HCT116 (cell line): ENCODE results near the gene NAPB. TPM values are rescaled to one million over a fixed set of nuclear protein-coding genes. Genes with fewer than 3 reads are reported as not detected.

Source experiments
- ATAC-seq: fragments of 200-7000 bp; cut with Tn5 transposase; 2 replicates; pipeline ENCODE4 v1.9.1; 2020; ENCODE audit warnings: mild to moderate bottlenecking, moderate library complexity
- BruUV-seq: library from RNA; stranded (reverse); fragments of 400-500 nt; replicated peaks from 2 replicates; lab custom pipeline; 2021; lab: Mats Ljungman, UMichigan
- CTCF ChIA-PET: fragments of 300-600 bp; sonication (Branson Sonifier 250); formaldehyde crosslinking; loops from one replicate; lab custom pipeline; 2021; ENCODE audit warnings: antibody characterized with exemption; lab: Charles Lee
- POLR2A ChIA-PET: fragments of 300-600, 350-600 bp; sonication (Branson Sonifier 250); formaldehyde crosslinking; loops from one replicate; lab custom pipeline; 2021; ENCODE audit warnings: antibody characterized with exemption; lab: Charles Lee
- RAD21 ChIA-PET, 2 experiments: fragments of 300-600 bp; sonication (Branson Sonifier 250); formaldehyde crosslinking; loops; one replicate each; lab custom pipeline; 2023; ENCODE audit warnings: low total read pairs in 2 of 2; ENCODE audit not compliant: uncharacterized antibody in 2 of 2, unreplicated experiment in 2 of 2, low non-redundant PET in 1 of 2; lab: Charles Lee
- DNase-seq: peaks from one replicate; pipeline ENCODE4 v3.0.0-alpha.2; 2010; ENCODE audit warnings: low read depth, low spot score
- H2AFZ ChIP-seq: fragments of 200-600 bp; shearing (Covaris generic), sonication (generic); 2 replicates; pipeline ENCODE4 v1.6.1; 2017; ENCODE audit warnings: low read depth, mixed run types, mixed read lengths, antibody characterized with exemption, low read length; ENCODE audit not compliant: poor library complexity, severe bottlenecking
- H3K27ac ChIP-seq: 2 replicates; pipeline ENCODE4 v1.5.1; 2012; ENCODE audit warnings: low read depth, low read length
- H3K27me3 ChIP-seq: fragments of 200-600 bp; sonication (generic); 2 replicates; pipeline ENCODE4 v1.6.1; 2016; ENCODE audit warnings: mixed run types, low read length, mixed read lengths; ENCODE audit not compliant: insufficient read depth
- H3K36me3 ChIP-seq, 2 experiments: fragments of 200-500 bp in 1 of 2; fragments of 200-600 bp in 1 of 2; sonication (Bioruptor generic) in 1 of 2; sonication (generic) in 1 of 2; 2 replicates each; pipeline versions ENCODE4 v1.5.1 to v1.6.1; 2014 to 2016; ENCODE audit warnings: low read length in 2 of 2, inconsistent platforms in 1 of 2, mixed read lengths in 1 of 2, mixed run types in 1 of 2; ENCODE audit not compliant: insufficient read depth in 2 of 2, control insufficient read depth in 1 of 2
- H3K4me1 ChIP-seq, 2 experiments: fragments of 200-600 bp in 1 of 2; sonication (generic) in 1 of 2; 2 replicates each; pipeline versions ENCODE4 v1.5.1 to v1.6.1; 2012 to 2017; ENCODE audit warnings: low read length in 2 of 2, inconsistent platforms in 1 of 2, mild to moderate bottlenecking in 1 of 2, mixed read lengths in 1 of 2, mixed run types in 1 of 2, moderate library complexity in 1 of 2; ENCODE audit not compliant: insufficient read depth in 2 of 2, control insufficient read depth in 1 of 2
- H3K4me2 ChIP-seq: fragments of 200-600 bp; sonication (generic); 2 replicates; pipeline ENCODE4 v1.6.1; 2017; ENCODE audit warnings: mixed run types, low read length, mixed read lengths
- H3K4me3 ChIP-seq, 2 experiments: fragments of 200-600 bp in 1 of 2; sonication (generic) in 1 of 2; replicated peaks in 1 of 2; 2 replicates each; pipeline ENCODE4 v1.5.1; 2011 to 2016; ENCODE audit warnings: low read length in 2 of 2, control low read depth in 1 of 2, low read depth in 1 of 2, mild to moderate bottlenecking in 1 of 2, mixed read lengths in 1 of 2, mixed run types in 1 of 2
- H3K79me2 ChIP-seq: fragments of 200-600 bp; sonication (generic); 2 replicates; pipeline ENCODE4 v1.6.1; 2017; ENCODE audit warnings: mild to moderate bottlenecking, mixed run types, low read length, moderate library complexity, mixed read lengths; ENCODE audit not compliant: insufficient read depth
- H3K9ac ChIP-seq: fragments of 200-600 bp; sonication (generic); 2 replicates; pipeline ENCODE4 v1.6.1; 2016; ENCODE audit warnings: low read length, mixed read lengths
- H3K9me2 ChIP-seq: fragments of 200-600 bp; sonication (generic), shearing (Covaris generic); 2 replicates; pipeline ENCODE4 v1.6.1; 2017; ENCODE audit warnings: mixed run types, mild to moderate bottlenecking, moderate library complexity; ENCODE audit not compliant: insufficient read depth
- H3K9me3 ChIP-seq, 2 experiments: fragments of 200-500 bp in 1 of 2; fragments of 200-600 bp in 1 of 2; sonication (Bioruptor generic) in 1 of 2; sonication (generic) in 1 of 2; 2 replicates each; pipeline ENCODE4 v1.6.1; 2014 to 2017; ENCODE audit warnings: low read length in 2 of 2, mixed read lengths in 2 of 2, inconsistent platforms in 1 of 2, low read depth in 1 of 2, mild to moderate bottlenecking in 1 of 2, mixed run types in 1 of 2, moderate library complexity in 1 of 2; ENCODE audit not compliant: control insufficient read depth in 1 of 2, insufficient read depth in 1 of 2
- H4K20me1 ChIP-seq: fragments of 200-600 bp; sonication (generic), shearing (Covaris generic); 2 replicates; pipeline ENCODE4 v1.6.1; 2017; ENCODE audit warnings: mixed run types, mild to moderate bottlenecking, moderate library complexity; ENCODE audit not compliant: insufficient read depth
- CBX3 ChIP-seq: IDR thresholded peaks from 2 replicates; pipeline ENCODE4 v1.6.1; 2012; ENCODE audit warnings: low read depth
- EZH2 ChIP-seq: fragments of 200-600 bp; sonication (generic); IDR thresholded peaks from 2 replicates; pipeline ENCODE4 v1.6.1; 2017; ENCODE audit warnings: antibody characterized with exemption, mixed run types
- JUND ChIP-seq: IDR thresholded peaks from 2 replicates; pipeline ENCODE4 v1.6.1; 2012
- POLR2A ChIP-seq: IDR thresholded peaks from 2 replicates; pipeline ENCODE4 v1.7.0; 2011; ENCODE audit warnings: borderline replicate concordance; ENCODE audit not compliant: insufficient read depth, insufficient read length; ENCODE audit errors: extremely low read depth
- POLR2AphosphoS5 ChIP-seq: IDR thresholded peaks from 2 replicates; pipeline ENCODE4 v1.6.1; 2011; ENCODE audit warnings: mild to moderate bottlenecking, low read depth, low read length, moderate library complexity
- SIN3A ChIP-seq: IDR thresholded peaks from 2 replicates; pipeline ENCODE4 v1.6.1; 2012; ENCODE audit warnings: low read depth
- TCF7L2 ChIP-seq: IDR thresholded peaks from 2 replicates; pipeline ENCODE4 v1.7.0; 2011; ENCODE audit warnings: borderline replicate concordance, inconsistent platforms; ENCODE audit not compliant: insufficient read depth, insufficient read length; ENCODE audit errors: extremely low read depth
- ZFX ChIP-seq: fragments of 450-650 bp; IDR thresholded peaks from 2 replicates; pipeline ENCODE4 v1.6.1; 2017
- ZNF274 ChIP-seq: fragments of 200-500 bp; sonication (Bioruptor generic); IDR thresholded peaks from 2 replicates; pipeline ENCODE4 v1.6.1; 2014; ENCODE audit warnings: mild to moderate bottlenecking, low read depth, low read length, inconsistent platforms
- intact Hi-C: fragments of 100-400 bp; cut with micrococcal nuclease; formaldehyde crosslinking; loops from 2 replicates; pipeline ENCODE4 v1.10.0; 2022
- total RNA-seq: library from RNA; stranded (reverse); gene quantifications from one replicate; pipeline ENCODE4 v1.2.1, GENCODE V29; 2021; ENCODE audit not compliant: unreplicated experiment
- TF ChIP-seq, protein P1 (sequence below): IDR thresholded peaks from 2 replicates; pipeline ENCODE4 v1.6.1; 2011; ENCODE audit warnings: mild to moderate bottlenecking, low read length, moderate library complexity; ENCODE audit not compliant: insufficient replicate concordance; ENCODE audit errors: extremely low read depth
- TF ChIP-seq, protein P2 (sequence below): IDR thresholded peaks from 2 replicates; pipeline ENCODE4 v1.6.1; 2012

The NAPB gene
- total RNA-seq, 1 experiment from 2014 or later, result 7.9 TPM

DNA sequence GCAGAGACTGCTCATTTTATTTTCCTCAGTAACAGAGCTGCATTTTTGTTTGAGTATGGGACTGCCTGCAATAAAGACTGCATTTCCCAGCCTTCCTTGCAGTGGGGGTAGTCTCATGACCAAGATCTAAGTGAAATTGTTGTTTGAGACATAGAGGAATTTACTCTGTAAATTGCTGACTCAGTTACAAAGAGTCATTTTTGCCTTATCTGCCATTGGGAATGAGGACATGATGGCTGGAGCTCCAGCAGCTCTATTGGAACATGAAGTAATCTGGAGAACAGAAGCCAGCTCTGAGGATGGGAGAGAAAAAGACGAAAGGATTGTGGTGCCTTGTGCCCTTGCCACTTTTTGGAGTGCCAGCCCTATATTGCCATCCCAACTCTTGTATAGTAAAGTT lies 33.5 kb upstream of the NAPB start:
- Histone ChIP-seq H3K27ac (no peak overlapping the region), H3K4me3 (no peak overlapping the region), H3K4me1 (no peaks in the 10 kb centered on the region), H3K9me3 (no peaks in the 10 kb centered on the region), H3K9me2 (no peaks in the 10 kb centered on the region), H2AFZ (no peak overlapping the region), H4K20me1 (no peaks in the 10 kb centered on the region), H3K27me3 (peaks cover 10% of the 10 kb centered on the region; the same call in 1 of the 2 replicates), H3K79me2 (no peaks in the 10 kb centered on the region), H3K9ac (no peak overlapping the region), H3K4me2 (no peak overlapping the region), H3K36me3 (no peaks in the 10 kb centered on the region)
- CTCF ChIA-PET, result interaction anchor here (0.8 kb wide), 1 partner anchor 8 kb away, joined by 3 read pairs; no protein-coding TSS in a partner anchor
- intact Hi-C loops, result no loop called here
- no peak for TF ChIP-seq JUND
- no peak for TF ChIP-seq SIN3A
- no peak for TF ChIP-seq CBX3
- TF ChIP-seq ZFX, result no peak
- TF ChIP-seq, protein P1, sequence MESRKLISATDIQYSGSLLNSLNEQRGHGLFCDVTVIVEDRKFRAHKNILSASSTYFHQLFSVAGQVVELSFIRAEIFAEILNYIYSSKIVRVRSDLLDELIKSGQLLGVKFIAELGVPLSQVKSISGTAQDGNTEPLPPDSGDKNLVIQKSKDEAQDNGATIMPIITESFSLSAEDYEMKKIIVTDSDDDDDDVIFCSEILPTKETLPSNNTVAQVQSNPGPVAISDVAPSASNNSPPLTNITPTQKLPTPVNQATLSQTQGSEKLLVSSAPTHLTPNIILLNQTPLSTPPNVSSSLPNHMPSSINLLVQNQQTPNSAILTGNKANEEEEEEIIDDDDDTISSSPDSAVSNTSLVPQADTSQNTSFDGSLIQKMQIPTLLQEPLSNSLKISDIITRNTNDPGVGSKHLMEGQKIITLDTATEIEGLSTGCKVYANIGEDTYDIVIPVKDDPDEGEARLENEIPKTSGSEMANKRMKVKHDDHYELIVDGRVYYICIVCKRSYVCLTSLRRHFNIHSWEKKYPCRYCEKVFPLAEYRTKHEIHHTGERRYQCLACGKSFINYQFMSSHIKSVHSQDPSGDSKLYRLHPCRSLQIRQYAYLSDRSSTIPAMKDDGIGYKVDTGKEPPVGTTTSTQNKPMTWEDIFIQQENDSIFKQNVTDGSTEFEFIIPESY, result no peak
- no peak for TF ChIP-seq ZNF274
- no peak for TF ChIP-seq POLR2A
- TF ChIP-seq, protein P2, sequence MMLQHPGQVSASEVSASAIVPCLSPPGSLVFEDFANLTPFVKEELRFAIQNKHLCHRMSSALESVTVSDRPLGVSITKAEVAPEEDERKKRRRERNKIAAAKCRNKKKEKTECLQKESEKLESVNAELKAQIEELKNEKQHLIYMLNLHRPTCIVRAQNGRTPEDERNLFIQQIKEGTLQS, result no peak
- no peak for TF ChIP-seq TCF7L2
- TF ChIP-seq EZH2, result no peak
- TF ChIP-seq POLR2AphosphoS5, result no peak
- ATAC-seq (no peak), DNase-seq (no peak)
- RAD21 ChIA-PET, result interaction anchor here in 1 of 2 experiments (0.6 kb wide), 1 partner anchor 38 kb away, joined by 4 read pairs; no protein-coding TSS in a partner anchor
- POLR2A ChIA-PET, result no interaction called here
- BruUV-seq, result no TSS peak
